Psoas muscle (tissue), 8 donors: ENCODE measurements around the gene PPARD. TPM values are rescaled to one million over a fixed set of nuclear protein-coding genes. Genes with fewer than 3 reads are reported as not detected.

Source experiments
- ATAC-seq, 4 donors: fragments of 200-7000 bp; cut with Tn5 transposase; one replicate each; pipeline ENCODE4 v1.9.1; 2020; ENCODE audit warnings: moderate library complexity in 3 of 4, mild to moderate bottlenecking in 2 of 4
- DNase-seq, 2 donors: peaks; one replicate each; pipeline ENCODE4 v3.0.0-alpha.2; 2020
- H3K27ac ChIP-seq: fragments of 200-600 bp; one replicate; pipeline ENCODE4 v1.8.0; 2022
- H3K27me3 ChIP-seq, 3 donors: fragments of 200-600 bp in 1 of 3; one replicate each; pipeline versions ENCODE4 v1.6.1 to v1.8.0; 2013 to 2022; ENCODE audit warnings: low read length in 2 of 3, mild to moderate bottlenecking in 2 of 3, moderate library complexity in 1 of 3; ENCODE audit not compliant: insufficient read depth in 3 of 3
- H3K36me3 ChIP-seq, 2 donors: fragments of 200-600 bp in 1 of 2; one replicate each; pipeline versions ENCODE4 v1.6.1 to v1.8.0; 2013 to 2022; ENCODE audit warnings: low read depth in 1 of 2, mild to moderate bottlenecking in 1 of 2, moderate library complexity in 1 of 2; ENCODE audit not compliant: insufficient read depth in 1 of 2
- H3K4me1 ChIP-seq: fragments of 200-600 bp; one replicate; pipeline ENCODE4 v1.8.0; 2022
- H3K4me3 ChIP-seq: fragments of 200-600 bp; one replicate; pipeline ENCODE4 v1.8.0; 2022; ENCODE audit warnings: mild to moderate bottlenecking
- H3K9me3 ChIP-seq: fragments of 200-600 bp; one replicate; pipeline ENCODE4 v1.8.0; 2022
- CTCF ChIP-seq: fragments of 200-600 bp; IDR thresholded peaks from one replicate; pipeline ENCODE4 v1.8.0; 2022; ENCODE audit warnings: antibody characterized with exemption
- WGBS, 3 donors: extraction: QIAGEN DNeasy Blood & Tissue Kit; methylation state at CpG; one replicate each; pipeline versions ENCODE4 v1.1.6 to v1.1.7; 2013; 5-methylcytosine and 5-hydroxymethylcytosine counted together
- intact Hi-C, 2 donors: fragments of 100-400 bp; cut with DNase I; formaldehyde crosslinking; loops; one replicate each; pipeline versions ENCODE4 v1.11.0 to v1.14.2; 2022
- polyA plus RNA-seq, 3 donors: library from polyadenylated mRNA; stranded (reverse); fragments of 200-250 nt; gene quantifications; one replicate each; pipeline ENCODE4 v1.2.3, GENCODE V29; 2013
- total RNA-seq, 4 donors: library from RNA; stranded (reverse); fragmentation: NEBNext Ultra II Directional in 2 of 4; extraction: Animal tissue kit (Norgen Biotek cat#: 25700) in 2 of 4; gene quantifications; one replicate each; pipeline versions ENCODE4 v1.2.1 to v1.2.4, GENCODE V29; 2021 to 2023
- donor health status: healthy with polysubstance abuse.
- donor health status: DM: no; HTN: no; CAD: no; lungs with moderate emphysema.
- donor health status: Bipolar disorder and iron deficiency.
- donor health status: healthy.
- donor health status: DM: yes; HTN: yes; CAD: no.
- donor health status: DM: no; HTN: no; CAD: no.
- donor health status: DM: no; HTN: no; CAD: no.
- donor health status: DM: yes; HTN: yes; CAD: no.

Gene PPARD
- total and polyA plus RNA-seq, 7 donors: 13.5 to 187 (median 37.2) TPM

- 92 to 96% (median 95%) methylated on average over 5 of the region's 5 CpGs for WGBS, 3 donors
- no peak for TF ChIP-seq CTCF
- intact Hi-C loops: no loop called here
- ATAC-seq: no peak
- Histone ChIP-seq H3K4me1 (peaks cover 17% of the 10 kb centered on the region), H3K27ac (no peak overlapping the region), H3K27me3 (no peaks in the 10 kb centered on the region), H3K4me3 (no peak overlapping the region), H3K9me3 (no peaks in the 10 kb centered on the region), H3K36me3 (no peaks in the 10 kb centered on the region)
- DNase-seq: no peak
These were observed 55.6 kb downstream of the PPARD start for GRCh38 chr6:35397806-35398418.

GRCh38 chr6:35398526-35398925 is 56.2 kb downstream of the PPARD start:
- DNase-seq: no peak
- H3K9me3 ChIP-seq: no peaks in the 10 kb centered on the region
- no peaks in the 10 kb centered on the region for H3K27me3 ChIP-seq
- H3K36me3 ChIP-seq: no peaks in the 10 kb centered on the region
- H3K27ac ChIP-seq: no peak overlapping the region
- intact Hi-C loops: no loop called here
- H3K4me3 ChIP-seq: no peak overlapping the region
- TF ChIP-seq CTCF: no peak
- no peak for ATAC-seq
- WGBS, 3 donors: 93 to 96% (median 93%) methylated on average over 8 of the region's 8 CpGs
- peaks cover 14% of the 10 kb centered on the region for H3K4me1 ChIP-seq

- Histone ChIP-seq H3K9me3 (no peaks in the 10 kb centered on the region), H3K36me3 (no peaks in the 10 kb centered on the region), H3K4me3 (no peak overlapping the region), H3K27ac (no peak overlapping the region), H3K27me3 (no peaks in the 10 kb centered on the region), H3K4me1 (peaks cover 18% of the 10 kb centered on the region)
- 91 to 98% (median 94%) methylated on average over 5 of the region's 5 CpGs for WGBS, 3 donors
- intact Hi-C loops: no loop called here
- DNase-seq (no peak), ATAC-seq (no peak)
- TF ChIP-seq CTCF: no peak
These were observed 57.8 kb downstream of the PPARD start for GRCh38 chr6:35400111-35400510.

GRCh38 chr6:35400901-35401311 is 58.5 kb downstream of the PPARD start:
- H3K9me3 ChIP-seq: no peaks in the 10 kb centered on the region
- no peak overlapping the region for H3K4me3 ChIP-seq
- intact Hi-C loops: no loop called here
- no peak for TF ChIP-seq CTCF
- H3K27ac ChIP-seq: no peak overlapping the region
- no peak for DNase-seq
- no peaks in the 10 kb centered on the region for H3K27me3 ChIP-seq
- H3K4me1 ChIP-seq: peaks cover 18% of the 10 kb centered on the region
- no peaks in the 10 kb centered on the region for H3K36me3 ChIP-seq
- 69 to 85% (median 84%) methylated on average over 5 of the region's 5 CpGs for WGBS, 3 donors
- peak; percentile 34 to 58 (median 46) for ATAC-seq

GRCh38 chr6:35401514-35401913 is 59.2 kb downstream of the PPARD start:
- Histone ChIP-seq H3K9me3 (no peaks in the 10 kb centered on the region), H3K4me3 (no peak overlapping the region)
- WGBS, 3 donors: 93 to 97% (median 94%) methylated on average over 5 of the region's 5 CpGs

More at GRCh38 chr6:35401514-35401913, 59.2 kb downstream of the PPARD start:
- peaks cover 18% of the 10 kb centered on the region for H3K4me1 ChIP-seq
- no peak for ATAC-seq
- TF ChIP-seq CTCF: no peak
- no peak for DNase-seq
- H3K27me3 ChIP-seq: no peaks in the 10 kb centered on the region
- intact Hi-C loops: no loop called here
- H3K27ac ChIP-seq: no peak overlapping the region
- H3K36me3 ChIP-seq: no peaks in the 10 kb centered on the region
